ENCODE results near the gene PKP2.

DNA sequence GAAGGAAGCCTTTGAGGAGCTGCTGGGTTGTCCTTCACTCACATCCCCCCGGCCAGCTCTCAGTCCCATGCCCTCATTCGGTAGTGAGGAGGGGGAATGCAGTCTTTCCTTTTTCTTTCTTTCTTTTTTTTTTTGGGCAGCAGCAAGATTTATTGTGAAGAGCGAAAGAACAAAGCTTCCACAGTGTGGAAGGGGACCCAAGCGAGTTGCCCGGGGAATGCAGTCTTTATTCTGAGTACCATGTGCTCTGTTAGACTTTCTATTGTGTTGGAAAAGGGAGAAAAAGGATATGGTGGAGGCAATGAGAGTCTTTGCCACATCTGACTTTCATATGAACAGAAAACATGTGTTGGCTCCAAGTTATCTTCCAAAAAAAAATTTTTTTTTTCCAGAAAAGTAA is 111.0 kb downstream of the PKP2 start:
- TF ChIP-seq ARNTL (CRISPR knock-in tag; IDR thresholded peaks at IDR 0.05; ENCODE audit: borderline replicate concordance, low read depth) (no peak), CSDC2 (CRISPR knock-in tag; IDR thresholded peaks at IDR 0.05) (no peak), RARB (CRISPR knock-in tag; IDR thresholded peaks at IDR 0.05) (no peak), ESRRG (CRISPR knock-in tag; IDR thresholded peaks at IDR 0.05) (no peak), ISL1 (CRISPR knock-in tag; IDR thresholded peaks at IDR 0.05) (no peak), TCF4 (CRISPR knock-in tag; IDR thresholded peaks at IDR 0.05; ENCODE audit: borderline replicate concordance) (no peak), OSR1 (CRISPR knock-in tag; IDR thresholded peaks at IDR 0.05) (no peak), ZC3H10 (CRISPR knock-in tag; IDR thresholded peaks at IDR 0.05) (no peak)
- TF ChIP-seq, protein P1, sequence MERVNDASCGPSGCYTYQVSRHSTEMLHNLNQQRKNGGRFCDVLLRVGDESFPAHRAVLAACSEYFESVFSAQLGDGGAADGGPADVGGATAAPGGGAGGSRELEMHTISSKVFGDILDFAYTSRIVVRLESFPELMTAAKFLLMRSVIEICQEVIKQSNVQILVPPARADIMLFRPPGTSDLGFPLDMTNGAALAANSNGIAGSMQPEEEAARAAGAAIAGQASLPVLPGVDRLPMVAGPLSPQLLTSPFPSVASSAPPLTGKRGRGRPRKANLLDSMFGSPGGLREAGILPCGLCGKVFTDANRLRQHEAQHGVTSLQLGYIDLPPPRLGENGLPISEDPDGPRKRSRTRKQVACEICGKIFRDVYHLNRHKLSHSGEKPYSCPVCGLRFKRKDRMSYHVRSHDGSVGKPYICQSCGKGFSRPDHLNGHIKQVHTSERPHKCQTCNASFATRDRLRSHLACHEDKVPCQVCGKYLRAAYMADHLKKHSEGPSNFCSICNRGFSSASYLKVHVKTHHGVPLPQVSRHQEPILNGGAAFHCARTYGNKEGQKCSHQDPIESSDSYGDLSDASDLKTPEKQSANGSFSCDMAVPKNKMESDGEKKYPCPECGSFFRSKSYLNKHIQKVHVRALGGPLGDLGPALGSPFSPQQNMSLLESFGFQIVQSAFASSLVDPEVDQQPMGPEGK (CRISPR knock-in tag; IDR thresholded peaks at IDR 0.05; ENCODE audit: borderline replicate concordance) = no peak
- TF ChIP-seq, protein P2, sequence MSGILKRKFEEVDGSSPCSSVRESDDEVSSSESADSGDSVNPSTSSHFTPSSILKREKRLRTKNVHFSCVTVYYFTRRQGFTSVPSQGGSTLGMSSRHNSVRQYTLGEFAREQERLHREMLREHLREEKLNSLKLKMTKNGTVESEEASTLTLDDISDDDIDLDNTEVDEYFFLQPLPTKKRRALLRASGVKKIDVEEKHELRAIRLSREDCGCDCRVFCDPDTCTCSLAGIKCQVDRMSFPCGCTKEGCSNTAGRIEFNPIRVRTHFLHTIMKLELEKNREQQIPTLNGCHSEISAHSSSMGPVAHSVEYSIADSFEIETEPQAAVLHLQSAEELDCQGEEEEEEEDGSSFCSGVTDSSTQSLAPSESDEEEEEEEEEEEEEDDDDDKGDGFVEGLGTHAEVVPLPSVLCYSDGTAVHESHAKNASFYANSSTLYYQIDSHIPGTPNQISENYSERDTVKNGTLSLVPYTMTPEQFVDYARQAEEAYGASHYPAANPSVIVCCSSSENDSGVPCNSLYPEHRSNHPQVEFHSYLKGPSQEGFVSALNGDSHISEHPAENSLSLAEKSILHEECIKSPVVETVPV (CRISPR knock-in tag; IDR thresholded peaks at IDR 0.05) = no peak
